Measurements from ENCODE around the gene CCDC159.

Gene CCDC159

DNA sequence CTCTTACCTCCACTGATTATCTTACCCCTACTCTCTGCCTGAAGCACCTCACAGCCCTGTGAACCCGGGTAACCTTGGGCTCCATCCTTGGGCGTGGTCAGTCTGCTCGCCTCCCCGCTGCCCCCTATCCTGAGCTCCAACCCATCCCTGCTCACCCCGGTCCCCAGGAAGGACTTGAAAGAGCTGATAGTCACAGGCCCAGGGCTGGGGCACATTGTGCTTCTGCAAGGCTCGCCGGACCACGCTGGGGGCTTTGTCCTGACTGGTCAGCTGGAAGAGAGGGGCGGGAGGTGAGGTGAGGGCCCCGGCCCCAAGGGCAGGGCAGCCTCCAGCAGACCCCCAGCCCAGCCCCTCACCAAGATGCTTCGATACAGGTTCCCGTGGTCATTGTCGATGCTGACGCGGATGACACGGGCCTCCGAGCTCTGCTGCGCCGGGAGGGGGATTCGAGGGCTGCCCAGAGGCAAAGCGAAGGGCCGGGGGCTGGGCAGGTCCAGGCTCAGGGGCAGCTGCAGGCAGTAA lies 50.8 kb downstream of the CCDC159 start:
- no peak for DNase-seq

DNA sequence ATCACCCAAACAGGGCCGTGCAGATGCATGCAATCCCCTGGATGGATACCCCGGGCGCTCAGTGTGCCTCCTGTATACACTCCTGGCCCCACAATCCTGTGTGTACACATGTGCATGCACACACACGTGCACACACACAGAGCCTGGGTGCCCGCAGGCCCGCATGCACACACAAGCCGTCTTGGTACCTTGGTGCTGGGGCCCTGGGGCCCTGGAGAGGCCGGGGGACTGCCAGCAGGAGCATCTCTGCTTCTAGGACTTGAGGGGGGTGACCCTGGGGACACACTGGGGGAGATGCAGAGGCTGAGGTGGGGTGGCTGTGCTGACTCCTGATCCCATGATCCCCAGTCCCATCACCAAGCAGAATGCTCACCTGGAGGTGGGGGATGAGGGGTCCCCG lies 53.3 kb downstream of the CCDC159 start:
- no peak for DNase-seq

DNA sequence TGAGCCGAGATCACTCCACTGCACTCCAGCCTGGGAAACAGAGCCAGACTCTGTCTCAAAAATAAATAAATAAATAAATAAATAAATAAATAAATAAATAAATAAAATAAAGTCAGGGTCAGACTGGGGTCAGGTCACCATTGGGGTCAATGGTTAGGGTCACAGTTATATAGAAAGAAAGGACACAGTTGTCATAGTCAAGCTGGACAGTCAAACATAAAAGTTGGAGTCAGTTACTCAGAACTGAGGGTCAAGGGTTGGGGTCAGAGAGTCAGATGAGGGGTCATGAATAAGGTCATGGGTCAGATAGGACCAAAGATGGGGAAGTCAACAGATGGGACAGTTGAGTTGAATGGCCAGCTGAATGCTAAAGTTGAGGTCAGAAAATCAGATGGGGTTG lies 54.5 kb downstream of the CCDC159 start:
- DNase-seq, result no peak

DNA sequence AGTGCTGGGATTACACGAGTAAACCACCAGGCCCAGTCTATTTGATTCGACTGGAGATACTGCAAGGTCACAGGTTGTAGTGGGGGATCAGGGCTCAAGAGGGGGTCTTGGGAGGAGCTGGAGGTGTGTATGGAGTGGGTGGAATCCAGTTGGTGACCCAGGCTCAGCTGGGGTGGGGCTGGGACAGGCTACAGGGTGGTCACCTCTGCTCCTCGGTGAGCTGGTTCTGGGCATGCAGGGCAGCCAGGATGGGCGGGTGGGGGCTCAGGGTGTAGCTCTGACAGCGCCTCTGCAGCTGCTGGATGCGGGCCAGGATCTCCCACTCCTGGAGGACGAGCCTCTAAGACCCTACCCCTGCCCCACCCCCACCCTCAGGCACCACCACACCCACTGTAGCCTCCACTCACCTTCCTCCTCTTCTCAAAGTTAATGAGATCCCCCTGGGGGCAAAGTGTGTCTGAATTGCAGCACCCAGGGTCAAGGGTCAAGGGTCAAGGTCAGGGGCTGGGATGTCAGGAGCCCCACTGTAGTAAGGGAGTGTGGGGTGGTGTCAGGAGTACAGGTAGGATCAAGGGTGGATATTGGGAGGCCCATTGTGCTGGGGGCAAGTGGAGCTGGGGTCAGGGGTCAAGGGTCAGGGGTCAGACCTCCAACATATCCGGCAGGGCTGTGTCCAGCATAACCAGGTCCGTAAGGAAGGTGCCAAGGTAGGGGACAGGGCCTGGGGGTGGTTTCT lies 55.7 kb downstream of the CCDC159 start:
- DNase-seq, result no peak
